HG03060 (cell line): Measurements from ENCODE around the gene POLD4.

Source experiments
- ATAC-seq: cut with Tn5 transposase; IDR thresholded peaks from one replicate; pipeline ENCODE4 v1.9.1; 2021; ENCODE audit warnings: low read depth, moderate number of reproducible peaks; ENCODE audit not compliant: unreplicated experiment

Gene POLD4

DNA sequence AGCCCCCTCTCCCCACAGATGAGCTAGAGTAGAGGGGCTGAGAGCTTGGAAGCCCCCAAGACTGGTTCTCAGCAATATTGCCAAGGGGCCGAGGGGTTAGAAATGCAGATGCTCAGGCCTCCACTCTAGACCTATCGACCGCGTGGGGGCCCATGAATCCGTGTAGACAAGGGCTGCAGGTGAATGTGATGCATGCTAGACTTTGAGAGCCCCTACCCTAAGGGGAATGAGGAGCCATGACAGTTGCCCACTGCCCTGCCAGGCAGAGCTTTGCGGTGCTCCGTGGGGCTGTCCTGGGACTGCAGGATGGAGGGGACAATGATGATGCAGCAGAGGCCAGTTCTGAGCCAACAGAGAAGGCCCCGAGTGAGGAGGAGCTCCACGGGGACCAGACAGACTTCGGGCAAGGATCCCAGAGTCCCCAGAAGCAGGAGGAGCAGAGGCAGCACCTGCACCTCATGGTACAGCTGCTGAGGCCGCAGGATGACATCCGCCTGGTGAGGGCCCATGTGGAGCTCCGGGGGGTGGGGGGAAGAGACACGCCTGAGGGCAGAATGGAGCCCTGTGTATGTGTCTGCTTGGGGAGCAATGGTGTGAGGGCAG is 48.7 kb downstream of the POLD4 start:
- ATAC-seq, result no peak

DNA sequence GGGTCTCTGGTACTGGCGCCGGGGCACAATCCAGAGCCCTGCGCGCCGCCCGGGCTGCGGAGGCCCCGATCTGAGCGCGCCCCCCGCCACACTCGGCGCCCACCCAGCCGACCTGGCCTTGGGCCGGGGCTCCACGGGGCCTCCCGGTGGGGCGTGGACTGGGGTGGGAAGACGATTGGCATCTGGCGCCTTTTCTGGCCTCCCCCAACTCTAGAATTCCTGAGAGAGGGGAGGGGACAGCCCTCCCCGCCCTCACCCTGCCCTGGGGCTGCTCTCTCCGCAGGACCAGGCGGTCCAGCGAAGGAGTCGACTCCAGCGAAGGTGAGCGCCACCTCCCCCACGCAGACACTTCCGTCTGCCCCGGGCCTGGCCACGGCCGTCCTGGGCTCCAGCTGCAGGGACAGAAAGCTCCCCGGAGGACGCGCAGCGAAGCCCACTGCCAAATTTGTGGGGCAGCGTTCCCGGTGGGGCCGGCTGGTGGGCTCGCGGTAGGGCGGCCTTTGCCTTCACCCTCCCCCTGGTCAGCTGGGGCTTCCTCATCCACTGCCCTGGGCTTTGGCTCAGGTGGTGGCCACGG is 49.4 kb downstream of the POLD4 start:
- ATAC-seq, result no peak

DNA sequence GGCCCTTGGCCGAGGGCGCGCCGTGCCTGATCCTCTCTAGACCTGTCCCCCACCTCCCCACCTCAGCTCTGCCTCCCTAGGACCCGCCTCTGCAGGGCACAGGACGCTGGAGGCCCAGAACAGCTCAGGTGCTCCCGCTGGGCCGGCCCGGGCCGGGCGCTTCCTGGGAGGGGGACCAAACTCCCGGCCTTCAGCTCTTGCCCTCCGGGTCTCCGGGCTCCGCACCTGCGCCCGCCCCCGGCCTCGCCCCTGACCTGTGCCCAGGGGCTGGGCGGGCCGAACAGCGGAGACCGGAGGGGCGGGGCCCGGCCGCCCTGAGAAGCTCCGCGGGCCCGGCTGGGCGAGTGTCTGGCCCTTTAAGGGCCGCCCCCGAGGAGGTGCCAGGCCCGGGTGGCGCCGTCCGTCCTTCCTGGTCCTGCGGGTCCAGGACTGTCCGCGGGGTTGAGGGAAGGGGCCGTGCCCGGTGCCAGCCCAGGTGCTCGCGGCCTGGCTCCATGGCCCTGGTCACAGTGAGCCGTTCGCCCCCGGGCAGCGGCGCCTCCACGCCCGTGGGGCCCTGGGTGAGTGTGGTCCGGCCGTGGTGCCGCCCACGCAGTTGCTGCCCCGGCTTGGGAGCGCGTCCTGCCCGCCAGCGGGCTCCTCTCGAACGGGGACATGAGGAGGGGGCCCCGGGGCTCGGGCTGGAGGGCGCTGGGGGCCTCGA is 50.1 kb downstream of the POLD4 start, which contains the start of gene SSH3:
Gene SSH3, plus strand, starts transcription at position 399 of the 703 bp plus-strand sequence. Its CDS starts 96 bp downstream, at position 495.
- ATAC-seq, result no peak

DNA sequence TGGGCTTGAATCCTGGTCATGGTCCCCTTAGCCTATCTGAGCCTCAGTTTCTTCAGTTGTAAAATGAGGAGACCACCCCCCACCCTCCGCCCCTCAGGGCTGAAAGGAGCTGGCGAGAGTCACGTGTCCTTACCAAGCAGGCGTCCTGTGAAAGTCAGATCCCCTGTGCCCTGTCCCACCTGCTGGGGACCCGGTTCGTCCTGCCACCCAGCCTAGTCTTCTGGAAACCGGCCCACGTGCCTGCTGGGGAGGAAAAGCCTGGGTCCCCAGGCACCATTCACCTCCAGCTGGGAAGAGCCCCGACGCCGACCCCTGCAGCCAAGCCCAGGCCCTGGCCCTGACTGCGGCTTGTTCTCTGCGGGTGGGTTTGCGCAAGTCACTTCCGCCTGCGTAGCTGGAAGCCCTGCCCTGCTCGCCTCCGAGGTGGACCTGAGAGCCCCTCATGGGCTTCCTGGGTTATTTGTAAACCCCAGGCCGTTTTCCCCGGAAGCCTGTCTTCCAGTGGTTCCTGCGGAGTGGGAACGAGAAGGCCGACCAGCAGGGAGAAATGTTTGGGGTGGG is 50.7 kb downstream of the POLD4 start:
- ATAC-seq, result no peak

DNA sequence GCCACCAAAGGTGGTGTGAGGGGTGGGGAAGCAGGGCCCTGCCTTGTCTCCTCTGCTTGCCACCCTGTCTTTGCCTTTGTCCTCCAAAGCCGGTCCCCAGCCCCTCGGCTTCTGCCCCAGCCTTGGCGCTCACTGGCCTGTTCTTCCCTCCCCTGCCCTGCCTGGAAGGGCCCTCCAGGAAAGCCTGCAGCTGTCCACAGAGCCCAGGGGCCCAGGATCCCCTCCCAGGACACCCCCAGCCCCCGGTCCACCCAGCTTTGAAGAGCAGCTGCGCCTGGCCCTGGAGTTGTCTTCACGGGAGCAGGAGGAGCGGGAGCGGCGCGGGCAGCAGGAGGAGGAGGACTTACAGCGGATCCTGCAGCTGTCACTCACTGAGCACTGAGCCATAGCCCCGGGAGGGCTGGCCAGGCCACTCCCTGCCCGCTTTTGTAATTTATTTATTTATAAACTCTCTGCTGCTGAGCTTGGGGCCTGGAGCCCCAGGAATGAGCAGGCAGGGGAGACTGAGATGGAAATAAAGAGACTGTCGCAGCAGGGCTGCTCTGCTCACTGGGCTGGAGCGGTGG is 51.3 kb downstream of the POLD4 start:
- ATAC-seq, result no peak

DNA sequence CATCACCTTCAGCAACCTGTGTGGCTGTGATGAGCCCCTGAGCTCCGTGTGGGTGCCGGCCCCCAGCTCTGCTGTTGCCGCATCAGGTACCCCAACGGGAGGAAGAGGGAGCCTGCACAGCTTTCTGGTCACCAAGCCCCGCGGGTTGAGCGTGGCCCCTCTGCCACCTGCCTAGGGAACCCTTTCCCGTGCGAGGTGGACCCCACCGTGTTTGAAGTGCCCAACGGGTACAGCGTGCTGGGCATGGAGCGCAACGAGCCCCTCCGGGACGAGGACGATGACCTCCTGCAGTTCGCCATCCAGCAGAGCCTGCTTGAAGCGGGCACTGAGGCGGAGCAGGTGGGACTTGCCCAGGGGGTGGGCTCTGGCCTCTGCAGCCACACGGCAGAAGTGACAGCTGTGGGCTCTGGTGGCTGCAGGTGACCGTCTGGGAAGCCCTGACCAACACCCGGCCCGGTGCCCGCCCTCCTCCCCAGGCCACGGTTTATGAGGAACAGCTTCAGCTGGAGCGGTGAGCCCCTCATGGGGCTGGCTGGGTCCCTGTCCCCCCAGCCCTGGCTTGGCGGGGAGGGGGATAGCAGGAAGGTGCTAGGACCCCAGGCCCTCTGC is 51.9 kb downstream of the POLD4 start:
- no peak for ATAC-seq
